Stimulated activated CD8-positive, alpha-beta memory T cell treated with anti-CD3 and anti-CD28 coated beads, Interleukin-4, amount 100 ng/mL, for 24 hours (primary cell): Measurements from ENCODE around the gene TFEB.
A peak's percentile ranks its signal among the peaks of the same experiment; 100 is the strongest.

Experiments used
- DNase-seq: peaks from one replicate; pipeline ENCODE4 v3.0.0-alpha.2; 2020; ENCODE audit warnings: low read depth

TFEB gene

DNA sequence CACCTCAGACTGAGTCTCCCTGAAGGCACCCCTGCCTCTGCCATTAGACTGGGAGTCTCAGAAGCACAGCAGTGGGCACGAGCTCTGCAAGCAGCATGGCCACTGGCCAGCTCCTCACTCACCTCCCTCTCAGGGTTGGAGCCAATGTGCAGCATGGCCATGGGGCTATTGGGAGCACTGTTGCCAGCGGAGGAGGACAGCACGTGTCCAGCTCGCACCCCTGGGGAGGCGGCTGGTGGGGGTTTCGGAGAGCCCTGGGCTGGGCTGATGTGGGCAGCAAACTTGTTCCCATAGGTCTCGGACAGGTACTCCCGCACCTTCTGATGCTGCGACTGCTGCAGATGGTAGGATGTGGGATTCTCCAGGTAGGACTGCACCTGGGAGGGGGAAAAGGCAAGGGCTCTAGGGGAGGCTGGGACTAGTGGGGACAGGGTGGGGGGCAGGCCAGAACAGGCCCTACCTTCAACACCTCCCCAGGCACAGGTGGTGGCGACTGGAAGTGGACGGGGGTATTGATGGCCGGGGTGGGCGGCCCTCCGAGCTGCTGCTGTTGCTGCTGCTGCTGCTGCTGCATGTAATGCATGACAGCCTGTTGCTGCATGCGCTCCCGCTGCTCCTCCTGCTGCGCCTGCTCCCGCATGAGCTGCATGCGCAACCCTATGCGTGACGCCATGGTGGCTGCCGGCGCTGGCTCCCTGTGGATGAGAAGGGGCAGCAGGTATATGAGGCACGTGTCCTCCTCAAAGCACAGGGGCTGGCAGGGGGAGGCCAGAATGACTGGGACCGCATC is 44.7 kb downstream of the TFEB start:
- DNase-seq = no peak

DNA sequence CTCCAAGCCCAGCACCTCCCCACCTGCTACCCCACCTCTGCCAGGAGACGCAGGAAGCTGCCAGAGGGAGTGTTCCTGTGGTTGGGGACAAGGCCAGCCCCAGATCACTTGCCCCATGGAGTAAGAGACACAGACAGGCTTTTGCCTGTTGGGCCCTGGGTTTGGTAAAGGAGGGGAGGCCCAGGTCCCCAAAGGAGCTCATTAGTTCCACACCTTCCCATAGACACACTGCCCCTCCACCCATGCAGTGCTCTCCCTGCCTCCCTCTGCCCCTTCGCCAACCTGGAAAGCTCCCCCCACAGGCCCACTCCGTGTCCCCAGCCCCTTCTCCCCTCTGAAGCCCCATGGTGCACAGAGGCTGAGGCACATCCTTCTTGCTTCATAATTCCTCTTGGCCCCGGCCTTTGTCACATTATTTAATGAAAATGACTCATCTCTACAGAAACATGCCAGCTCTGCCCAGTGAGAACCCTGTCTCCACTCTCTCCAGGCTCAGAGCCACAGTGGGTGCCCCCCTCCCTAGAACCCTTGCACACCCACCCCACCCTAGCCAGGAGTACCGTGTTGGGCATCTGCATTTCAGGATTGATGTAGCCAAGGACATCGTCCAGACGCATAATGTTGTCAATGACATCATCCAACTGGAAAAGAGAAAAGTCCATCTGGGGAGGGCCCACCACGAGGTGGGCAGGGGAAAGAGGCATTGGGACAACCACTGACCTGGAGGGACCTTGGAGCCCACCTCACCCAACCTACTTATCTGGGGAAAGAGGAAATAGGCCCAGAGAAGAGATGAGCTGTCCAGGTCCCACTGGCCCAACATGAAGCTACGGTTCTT is 46.0 kb downstream of the TFEB start:
- DNase-seq = no peak

DNA sequence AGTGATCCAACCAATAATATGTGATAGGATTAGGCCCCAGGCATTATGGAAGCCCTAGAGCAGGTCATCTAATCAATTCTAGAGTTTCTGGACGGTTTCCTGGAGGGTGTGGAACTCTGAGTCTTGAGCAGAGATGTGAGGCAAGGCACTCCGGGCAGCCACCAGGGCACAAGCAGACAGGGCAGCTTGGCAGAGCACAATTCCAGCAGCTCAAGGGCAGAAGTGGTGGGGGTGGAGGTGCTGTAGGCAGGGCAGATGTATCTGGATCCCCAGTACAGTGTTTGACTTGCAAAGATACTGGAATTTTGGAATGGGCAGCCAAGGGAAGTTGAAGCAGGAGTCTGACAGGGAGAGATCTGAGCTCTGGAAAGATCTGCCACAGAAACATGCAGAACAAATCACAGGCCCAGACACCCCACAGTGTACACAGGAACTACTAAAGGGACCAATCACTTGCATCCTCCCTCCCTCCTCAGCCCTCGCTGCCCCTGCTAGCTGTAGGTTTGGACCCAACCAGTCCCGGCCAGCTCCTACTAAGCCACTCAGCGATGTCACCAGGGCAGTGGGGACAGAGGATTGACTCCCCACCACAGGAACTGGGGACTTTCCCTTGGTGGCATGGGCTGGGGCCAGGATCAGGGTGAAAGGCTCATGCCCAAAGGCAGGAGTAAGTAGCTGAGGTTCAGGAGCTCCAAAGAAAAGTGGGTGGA is 47.0 kb downstream of the TFEB start:
- no peak for DNase-seq

DNA sequence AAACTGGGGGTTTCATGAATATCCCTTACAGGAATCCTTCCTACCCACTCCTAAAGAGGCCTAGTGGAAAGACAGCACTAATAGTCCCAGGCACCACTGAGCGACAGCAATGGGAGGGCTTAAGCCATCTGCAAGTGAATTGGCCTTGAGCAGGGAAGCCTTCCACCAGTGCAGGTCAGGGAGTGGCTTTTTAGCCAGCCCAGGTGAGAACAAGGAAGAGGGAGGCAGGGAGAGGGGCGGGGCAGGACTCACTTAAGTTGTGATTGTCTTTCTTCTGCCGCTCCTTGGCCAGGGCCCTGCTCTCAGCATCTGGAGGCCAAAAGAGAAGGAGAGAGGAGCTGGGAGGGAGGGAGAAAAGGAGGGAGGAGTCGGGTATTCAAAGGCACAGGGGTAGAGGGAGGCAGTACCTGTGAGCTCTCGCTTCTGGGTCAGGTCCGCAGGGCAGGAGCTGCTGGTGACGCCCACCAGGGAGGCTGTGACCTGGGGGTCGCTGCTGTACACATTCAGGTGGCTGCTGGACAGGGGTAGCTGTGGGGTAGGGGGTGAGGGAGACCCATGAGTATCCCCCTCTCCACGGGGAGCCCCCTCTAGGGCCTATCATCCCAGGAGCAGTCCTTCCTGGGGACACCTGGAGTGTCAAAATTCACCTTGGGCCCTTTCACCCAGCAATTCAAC is 47.8 kb downstream of the TFEB start:
- no peak for DNase-seq

DNA sequence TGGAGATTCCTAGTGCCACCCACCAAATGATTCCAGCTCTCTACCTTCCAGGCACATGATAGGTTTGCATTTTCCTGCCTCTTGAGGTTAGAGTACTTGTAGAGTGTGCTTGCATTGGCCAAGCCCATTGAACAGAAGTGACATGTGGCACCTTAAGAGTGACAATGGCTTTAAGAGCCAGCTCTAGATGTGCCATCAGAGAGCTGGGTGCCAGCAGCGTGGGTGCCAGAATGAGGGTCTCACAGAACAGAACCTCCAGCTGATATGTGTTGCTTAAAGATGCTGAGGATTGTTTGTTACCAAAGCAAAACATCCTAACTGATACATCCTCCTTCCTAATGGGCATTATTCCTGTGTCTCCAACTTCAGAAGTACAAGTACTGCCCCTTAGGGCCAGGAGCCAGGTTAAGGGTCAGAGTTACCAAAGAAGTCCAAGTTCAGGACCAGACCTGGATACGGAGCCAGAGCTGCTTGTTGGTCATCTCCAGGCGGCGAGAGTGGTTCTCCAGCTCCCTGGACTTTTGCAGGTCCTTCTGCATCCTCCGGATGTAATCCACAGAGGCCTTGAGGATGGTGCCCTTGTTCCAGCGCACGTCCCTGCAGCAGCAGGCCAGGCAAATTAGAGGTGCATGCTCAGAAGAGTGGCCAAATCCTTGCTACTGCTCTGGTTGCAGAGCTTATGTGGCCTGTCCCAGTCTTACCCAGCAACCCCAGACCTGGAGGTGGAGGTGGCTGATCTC is 49.6 kb downstream of the TFEB start:
- no peak for DNase-seq

DNA sequence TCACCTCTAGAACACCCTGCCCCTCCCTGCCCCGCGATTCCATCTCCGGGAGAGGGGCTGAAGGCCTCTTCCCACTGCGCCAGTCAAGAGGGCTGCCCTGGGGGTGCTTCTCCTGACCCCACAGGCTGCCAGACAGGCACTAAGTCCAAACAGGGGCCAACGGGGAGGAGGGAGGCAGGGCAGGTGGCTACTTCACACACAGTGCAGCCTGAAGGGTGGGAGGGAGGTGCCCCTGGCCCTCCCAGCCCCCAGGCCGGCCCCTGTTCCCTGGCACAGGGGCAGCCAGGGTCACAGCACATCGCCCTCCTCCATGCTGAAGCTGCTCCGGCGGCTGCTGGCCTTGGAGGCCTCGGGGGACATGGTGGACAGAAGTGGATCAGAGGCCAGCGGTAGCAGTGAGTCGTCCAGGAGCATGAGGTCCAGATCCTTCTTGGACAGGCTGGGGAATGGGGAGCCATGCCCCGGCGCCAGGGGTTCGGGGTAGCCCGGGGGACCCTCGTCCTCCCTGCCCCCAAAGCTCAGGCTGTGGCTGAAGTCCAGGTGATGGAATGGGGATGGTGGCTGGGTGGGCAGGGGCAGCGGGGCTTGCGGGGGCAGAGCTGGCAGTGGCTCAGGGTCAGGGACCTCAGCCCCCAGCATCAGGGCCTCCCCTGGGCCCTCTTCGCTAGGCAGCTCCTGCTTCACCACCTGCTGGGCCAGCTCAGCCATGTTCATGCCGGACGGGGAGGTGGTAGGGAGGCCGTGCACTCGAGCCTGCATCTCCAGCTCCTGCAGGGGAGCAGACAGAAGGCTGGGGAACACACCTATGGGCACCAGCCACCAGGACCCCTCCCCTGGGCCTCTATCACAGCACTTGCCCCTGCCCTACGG is 50.9 kb downstream of the TFEB start:
- no peak for DNase-seq

DNA sequence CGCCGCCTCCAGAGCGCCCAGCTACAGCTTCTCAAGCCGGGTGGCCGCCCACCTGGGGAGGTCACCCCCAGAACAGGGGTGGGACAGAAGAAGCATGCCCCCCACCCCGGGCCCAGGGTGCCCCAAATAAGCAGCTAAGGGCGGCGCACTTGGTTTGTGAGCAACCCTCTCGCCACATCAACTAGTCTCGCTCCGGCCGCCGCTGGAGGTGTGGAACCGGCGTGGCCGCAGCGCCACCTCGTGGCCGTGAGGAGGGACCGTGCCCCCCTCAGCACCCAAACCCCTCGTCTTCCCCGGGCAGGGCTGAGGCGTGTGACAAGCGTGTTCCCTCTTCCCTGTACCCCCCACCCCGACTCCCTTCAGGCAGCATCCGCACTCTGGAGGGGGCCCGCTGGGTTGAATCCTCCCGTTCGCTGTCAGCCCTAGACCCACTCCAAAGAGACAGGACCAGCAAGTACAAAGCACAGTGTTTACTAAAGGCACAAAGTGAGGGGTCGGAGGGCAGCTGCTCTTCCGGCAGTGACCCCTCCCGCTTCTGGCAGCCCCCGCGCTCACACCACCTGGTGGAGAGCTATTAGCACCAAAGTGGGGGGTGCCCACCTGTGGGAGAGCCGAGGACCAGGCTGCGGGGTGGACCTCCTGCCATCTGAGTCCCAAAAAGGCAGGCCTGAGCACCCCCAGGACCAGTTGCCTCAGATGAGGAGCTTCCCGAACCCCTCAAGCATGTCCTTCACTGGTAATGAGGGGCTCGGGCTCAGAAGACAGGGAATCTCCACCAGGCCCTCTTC is 51.7 kb downstream of the TFEB start:
- peak; percentile 73 for DNase-seq

DNA sequence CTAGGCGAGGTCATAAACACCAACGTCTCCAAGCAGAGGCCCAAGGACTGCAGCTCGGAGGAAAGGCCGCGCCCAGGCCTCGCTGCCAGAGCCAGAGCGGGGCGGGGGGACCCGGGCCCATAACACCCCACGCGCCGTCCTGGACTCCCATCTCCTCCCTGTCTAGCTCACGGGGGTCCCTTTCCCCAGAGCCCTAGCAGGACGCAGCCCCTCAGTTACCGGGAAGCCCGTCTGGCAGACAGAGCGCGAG is 52.2 kb downstream of the TFEB start:
- DNase-seq = no peak

DNA sequence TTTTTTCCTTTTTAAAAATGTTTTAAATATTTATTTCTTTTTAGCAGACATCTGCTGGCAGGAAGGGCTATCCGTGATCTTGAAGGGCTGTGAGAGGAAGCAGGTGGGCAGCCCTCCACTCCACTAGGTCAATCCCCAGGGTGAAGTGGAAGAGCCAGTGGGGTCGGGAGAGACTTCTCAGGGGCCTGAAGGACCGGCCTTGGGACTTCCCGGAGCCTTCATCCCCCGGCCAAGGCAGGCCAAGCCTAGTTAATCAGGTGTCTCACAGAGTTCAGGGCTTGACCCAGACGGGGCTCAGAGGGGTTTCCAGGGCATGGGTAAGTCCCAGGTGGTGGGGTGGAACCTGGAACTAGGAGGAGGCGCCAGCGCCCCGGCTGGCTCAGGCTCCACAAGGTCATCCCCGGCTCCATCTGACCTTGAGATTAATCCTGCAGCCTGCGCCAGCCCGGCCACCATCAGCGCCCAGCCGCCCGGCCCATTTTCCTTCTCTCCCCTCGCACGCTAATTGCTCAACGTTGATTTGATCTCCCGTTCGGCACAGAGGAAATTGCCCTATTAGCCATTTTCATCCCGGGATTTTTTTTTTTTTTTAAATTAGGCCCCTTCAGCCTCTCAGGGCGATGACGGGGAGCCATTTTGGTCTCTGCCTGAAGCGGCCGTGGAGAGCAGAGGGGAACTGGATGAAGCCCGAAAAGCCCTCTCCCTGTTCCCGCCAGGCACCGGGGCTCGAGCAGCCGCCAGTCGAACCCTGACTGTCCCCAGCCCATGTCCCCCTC is 52.7 kb downstream of the TFEB start:
- no peak for DNase-seq

DNA sequence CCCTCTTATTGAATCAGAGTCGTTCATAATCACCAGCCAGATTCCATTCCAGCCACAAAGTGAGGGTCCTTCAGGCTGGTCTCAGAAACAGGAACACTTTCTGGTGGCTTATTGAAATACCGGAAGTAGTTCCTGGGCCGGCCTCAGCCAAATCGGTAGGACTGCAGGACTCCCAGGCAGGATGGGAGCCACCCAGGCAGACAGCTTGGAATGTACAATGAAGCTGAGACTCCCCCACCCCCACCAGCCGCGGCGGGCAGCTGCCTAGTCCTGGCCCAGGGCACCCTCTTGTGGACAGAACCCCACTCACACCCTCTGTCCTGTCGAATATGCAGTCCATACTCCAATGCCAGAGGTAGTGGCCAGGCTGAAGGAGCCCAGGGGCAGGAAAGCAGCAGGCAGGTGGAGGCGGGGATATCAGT is 53.3 kb downstream of the TFEB start:
- peak; percentile 58 for DNase-seq

DNA sequence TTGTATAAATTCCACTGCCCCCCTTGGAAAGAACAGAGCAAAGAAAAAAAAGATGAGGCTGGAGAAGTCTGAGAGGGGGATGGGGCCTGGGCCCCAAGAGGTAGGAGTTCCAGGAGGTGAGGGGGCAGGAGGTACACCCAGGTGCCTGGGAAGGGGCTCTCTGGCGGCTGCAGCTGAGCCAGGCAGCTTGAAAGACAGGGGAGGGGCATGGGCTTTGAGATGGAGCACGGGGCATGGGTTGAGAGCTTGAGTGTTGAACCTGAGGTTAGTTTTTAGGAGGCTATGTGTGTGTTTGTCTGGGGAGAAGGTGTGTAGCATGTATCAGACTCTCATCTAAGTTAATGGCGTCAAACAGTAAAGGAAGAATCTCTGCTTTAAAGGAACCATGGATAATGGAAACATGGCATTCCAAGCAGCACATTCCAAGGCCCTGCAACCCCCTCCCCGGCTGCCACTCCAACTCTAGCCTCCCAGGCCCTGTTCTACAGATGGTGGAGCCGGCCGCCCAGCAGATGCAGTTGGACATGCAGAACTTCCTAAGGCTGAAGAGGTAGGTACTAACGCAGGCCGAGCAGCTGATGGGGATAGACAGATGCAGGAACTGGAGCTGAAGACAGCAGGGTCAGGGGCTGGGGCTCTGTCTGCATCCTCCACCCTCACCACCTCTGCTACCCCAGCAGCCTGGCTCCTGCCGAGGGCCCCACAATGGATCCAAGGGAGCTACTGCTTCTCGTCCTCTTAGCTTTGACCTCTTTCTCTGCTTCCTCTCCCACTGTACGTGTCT is 55.0 kb downstream of the TFEB start:
- no peak for DNase-seq

DNA sequence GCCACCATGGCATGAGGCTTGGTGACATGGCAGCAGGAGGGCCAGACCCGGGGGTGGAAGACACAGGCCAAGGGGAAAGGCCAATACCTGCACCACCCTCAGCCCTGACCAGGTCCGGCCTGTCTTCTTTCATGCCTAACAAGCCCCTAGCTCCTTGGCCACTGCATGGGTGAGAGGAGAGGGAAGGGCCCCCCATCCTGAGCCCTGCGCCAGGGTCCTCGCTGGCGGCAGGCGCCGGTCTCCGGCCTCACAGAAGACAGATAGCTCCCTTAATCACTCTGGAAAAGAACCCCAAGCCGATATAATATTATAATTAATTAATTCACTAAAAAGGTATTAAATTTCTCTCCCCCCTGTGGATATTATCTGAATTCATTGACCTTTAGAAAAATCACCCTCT is 55.7 kb downstream of the TFEB start:
- DNase-seq = no peak

DNA sequence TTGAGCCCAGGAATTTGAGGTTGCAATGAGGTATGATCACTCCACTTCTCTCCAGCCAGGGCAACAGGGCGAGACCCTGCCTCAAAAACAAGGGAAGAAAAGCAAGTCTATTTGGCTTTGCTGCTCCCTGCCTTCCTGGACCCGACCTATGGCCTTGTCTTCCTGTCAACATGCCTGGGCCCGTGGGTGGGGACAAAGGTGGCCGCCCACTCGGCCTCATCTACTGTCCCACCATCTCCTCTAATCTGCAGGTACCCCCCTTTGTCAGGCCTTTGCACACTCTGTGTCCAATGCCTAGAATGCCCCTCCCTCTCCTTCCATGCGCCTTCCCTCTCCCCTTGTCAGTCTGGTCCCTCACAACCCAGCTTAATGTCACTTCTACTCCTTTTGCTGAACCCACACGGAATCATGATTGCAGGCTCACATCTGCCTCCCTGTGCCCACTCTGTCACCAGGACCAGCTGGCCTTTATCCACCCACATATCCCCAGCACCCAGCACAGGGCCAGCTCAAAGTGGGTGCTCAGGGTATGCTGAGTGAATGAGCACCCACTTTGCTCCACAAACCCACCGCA is 56.8 kb downstream of the TFEB start:
- no peak for DNase-seq

DNA sequence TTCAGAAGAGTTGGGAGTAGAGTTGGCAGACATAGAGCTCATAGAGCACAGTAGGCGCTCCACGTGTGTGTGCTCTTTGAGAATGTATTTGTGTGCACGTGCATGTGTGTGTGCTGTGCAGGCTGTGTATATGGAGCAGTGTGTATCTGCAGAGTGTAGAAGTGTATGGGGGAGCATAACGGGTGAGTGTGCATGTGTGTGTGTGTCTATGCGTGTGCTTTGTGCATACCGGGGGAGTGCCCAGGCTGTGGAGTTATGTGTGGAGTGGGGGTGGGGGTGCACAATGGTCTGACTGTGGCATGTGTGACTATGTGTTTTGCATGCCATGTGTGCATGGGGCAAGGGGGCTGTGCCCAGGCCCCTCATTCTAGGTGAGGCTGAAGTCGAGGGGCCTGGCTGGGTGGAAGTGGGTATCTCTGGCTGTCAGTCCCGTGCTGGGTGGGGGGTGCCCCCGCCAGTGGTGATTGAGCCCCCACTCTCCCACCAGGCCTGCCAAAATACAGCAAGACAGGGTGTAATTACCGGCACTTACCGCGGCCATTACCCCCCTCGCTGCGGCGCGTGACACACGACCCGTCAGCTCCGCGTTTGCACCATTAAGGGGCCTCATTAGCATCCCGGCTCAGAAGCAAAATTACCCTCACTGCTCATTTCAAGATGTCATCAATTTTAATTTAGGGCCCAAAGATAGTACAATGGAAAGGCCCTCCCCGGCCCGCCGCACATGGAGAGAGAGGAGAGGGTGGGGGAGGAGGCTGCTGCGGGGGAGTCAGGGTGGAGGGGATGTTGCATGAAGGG is 58.1 kb downstream of the TFEB start:
- no peak for DNase-seq

DNA sequence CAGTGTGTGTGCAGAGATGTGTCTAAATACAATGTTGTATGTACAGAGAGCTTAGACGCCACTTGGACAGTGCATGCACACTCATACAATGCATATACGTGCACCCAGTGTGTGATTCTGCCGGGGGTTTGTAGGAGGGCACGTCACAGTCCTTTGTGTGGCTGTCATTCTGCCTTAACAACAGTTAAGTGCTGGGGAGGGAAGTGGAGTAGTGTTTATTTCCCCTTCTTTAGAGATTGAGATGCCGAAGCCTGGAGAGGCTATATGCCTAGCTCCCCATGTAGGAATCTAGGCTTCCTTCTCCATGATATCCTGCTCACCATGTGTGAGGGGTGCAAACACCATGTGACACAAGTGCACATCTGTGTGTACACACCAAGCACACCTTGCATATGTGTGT is 59.0 kb downstream of the TFEB start:
- DNase-seq = no peak

DNA sequence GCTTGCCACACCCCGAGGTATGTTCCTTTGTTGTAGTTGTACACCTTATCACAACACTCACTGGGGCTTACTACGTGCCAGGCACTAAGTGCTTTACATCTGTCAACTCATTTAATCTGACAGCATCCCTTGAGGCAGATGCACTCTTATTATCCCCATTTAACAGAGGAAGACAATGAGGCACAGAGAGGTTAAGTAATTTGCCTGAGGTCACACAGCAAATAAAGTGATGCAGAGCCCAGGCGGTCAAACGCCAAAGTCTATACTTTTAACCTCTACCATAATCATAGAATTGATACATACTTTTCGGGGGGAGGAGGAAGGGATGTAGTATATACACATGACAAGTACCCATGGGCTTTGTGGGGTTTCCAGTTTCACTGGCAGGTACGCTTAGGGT is 59.4 kb downstream of the TFEB start:
- DNase-seq = no peak

DNA sequence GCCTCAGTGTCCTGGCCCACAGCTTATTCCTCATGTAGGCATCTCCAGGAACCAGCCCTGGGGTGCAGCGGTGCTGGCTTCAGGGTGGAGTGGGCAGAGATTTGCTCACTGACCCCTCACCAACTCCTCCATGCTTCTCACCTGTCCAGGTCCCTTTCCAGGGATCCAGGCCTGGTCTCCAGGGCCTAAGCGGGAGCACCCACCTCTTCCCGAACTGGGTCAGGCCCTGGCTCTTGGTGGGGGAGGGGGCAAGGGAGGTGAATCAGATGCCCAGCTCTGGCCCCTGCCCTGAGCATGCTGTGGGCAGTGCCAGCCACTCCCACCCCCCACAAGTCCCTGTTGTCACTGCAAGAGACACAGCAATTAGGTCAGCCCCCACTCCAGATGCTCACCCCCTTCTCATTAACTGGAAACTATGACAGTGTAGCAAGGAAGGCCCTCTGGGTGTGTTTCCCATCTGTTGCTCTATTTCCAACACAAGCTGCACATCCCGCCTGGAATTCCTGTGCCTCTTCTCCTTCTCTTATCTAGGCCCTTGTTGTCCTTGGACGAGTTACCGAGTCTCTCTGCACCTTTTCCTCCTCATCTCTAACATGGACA is 60.1 kb downstream of the TFEB start:
- DNase-seq = no peak
